ENCODE results near the gene KLK7.

DNA sequence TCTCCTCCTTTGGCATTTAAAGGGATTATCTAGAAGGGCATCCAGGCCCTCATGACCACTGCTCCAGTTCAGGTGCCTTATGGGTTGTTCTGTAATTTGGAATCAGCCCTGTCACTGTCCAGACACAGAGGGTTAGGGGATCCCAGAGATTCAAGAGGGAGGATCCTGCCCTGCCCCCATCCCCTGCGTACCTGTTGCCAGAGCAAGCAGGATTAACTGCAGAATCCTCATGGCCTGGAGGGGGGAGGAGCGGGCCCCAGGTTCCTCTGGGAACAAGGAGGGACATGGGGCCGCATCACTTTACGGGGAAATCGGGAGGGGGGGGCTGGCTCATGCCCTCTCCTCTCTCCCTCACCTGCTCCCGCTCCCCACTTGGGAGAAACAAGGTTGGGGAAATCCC is 41.7 kb upstream of the KLK7 start:
- TF ChIP-seq, protein P1, sequence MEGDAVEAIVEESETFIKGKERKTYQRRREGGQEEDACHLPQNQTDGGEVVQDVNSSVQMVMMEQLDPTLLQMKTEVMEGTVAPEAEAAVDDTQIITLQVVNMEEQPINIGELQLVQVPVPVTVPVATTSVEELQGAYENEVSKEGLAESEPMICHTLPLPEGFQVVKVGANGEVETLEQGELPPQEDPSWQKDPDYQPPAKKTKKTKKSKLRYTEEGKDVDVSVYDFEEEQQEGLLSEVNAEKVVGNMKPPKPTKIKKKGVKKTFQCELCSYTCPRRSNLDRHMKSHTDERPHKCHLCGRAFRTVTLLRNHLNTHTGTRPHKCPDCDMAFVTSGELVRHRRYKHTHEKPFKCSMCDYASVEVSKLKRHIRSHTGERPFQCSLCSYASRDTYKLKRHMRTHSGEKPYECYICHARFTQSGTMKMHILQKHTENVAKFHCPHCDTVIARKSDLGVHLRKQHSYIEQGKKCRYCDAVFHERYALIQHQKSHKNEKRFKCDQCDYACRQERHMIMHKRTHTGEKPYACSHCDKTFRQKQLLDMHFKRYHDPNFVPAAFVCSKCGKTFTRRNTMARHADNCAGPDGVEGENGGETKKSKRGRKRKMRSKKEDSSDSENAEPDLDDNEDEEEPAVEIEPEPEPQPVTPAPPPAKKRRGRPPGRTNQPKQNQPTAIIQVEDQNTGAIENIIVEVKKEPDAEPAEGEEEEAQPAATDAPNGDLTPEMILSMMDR (IDR thresholded peaks at IDR 0.05; ENCODE audit: low read depth, low read length) = no peak
- TF ChIP-seq POLR2A (IDR thresholded peaks at IDR 0.05; ENCODE audit: extremely low read depth, insufficient read length) (no peak), MYC (IDR thresholded peaks at IDR 0.05; ENCODE audit: low read depth, low read length) (no peak)
- TF ChIP-seq, protein P2, sequence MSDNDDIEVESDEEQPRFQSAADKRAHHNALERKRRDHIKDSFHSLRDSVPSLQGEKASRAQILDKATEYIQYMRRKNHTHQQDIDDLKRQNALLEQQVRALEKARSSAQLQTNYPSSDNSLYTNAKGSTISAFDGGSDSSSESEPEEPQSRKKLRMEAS (IDR thresholded peaks at IDR 0.05; ENCODE audit: low read depth, low read length) = no peak

Data from NB4 (cell line).